Measurements from ENCODE around the gene SPI1. TPM values are rescaled to one million over a fixed set of nuclear protein-coding genes. Genes with fewer than 3 reads are reported as not detected.

The SPI1 gene
- total RNA-seq, 1 donor from 2014 or later, result not detected

- Histone ChIP-seq H3K4me1 (ENCODE audit: insufficient read depth, low read length) (peaks cover 27% of the 10 kb centered on the region), H3K4me3 (ENCODE audit: insufficient read depth, low read depth, low read length) (peak within 1 kb of the TSS; percentile 93), H3K4me2 (ENCODE audit: low read length) (peak within 1 kb of the TSS; percentile 100), H3K9ac (ENCODE audit: low read length) (peak within 1 kb of the TSS; percentile 100), H4K20me1 (ENCODE audit: insufficient read depth, low read length) (peaks cover 28% of the 10 kb centered on the region), H3K79me2 (ENCODE audit: insufficient read depth, low read length) (peaks cover 43% of the 10 kb centered on the region), H3K36me3 (ENCODE audit: insufficient read depth, low read length) (peaks cover 9% of the 10 kb centered on the region), H3K27ac (ENCODE audit: low read depth, low read length) (peak within 1 kb of the TSS; percentile 96), H2AFZ (ENCODE audit: low read depth, low read length) (peak within 1 kb of the TSS; percentile 76), H3K27me3 (ENCODE audit: insufficient read depth, low read length) (no peaks in the 10 kb centered on the region), H3K9me3 (ENCODE audit: insufficient read depth, low read depth, low read length) (no peaks in the 10 kb centered on the region)
- TF ChIP-seq EZH2 (IDR thresholded peaks at IDR 0.05; ENCODE audit: insufficient read depth, low read length) (no peak), CTCF (IDR thresholded peaks at IDR 0.05; ENCODE audit: insufficient read depth, low read depth, low read length) (peak; percentile 39)
- no peaks in the 10 kb centered on the region for H3K9me3 Mint-ChIP-seq (ENCODE audit: unreplicated experiment)
- H3K36me3 Mint-ChIP-seq (ENCODE audit: low read depth, unreplicated experiment), result no peaks in the 10 kb centered on the region
- FAIRE-seq (no peak), DNase-seq (ENCODE audit: low read depth) (peak; percentile 91)
- peak within 1 kb of the TSS; percentile 92 for H3K4me3 Mint-ChIP-seq (ENCODE audit: unreplicated experiment)
- H3K27ac Mint-ChIP-seq (ENCODE audit: unreplicated experiment), result peak within 1 kb of the TSS; percentile 96
- peaks cover 12% of the 10 kb centered on the region for H3K4me1 Mint-ChIP-seq (ENCODE audit: low read depth, unreplicated experiment)
- H3K27me3 Mint-ChIP-seq (ENCODE audit: low read depth, unreplicated experiment), result no peaks in the 10 kb centered on the region
Measured at GRCh38 chr11:47407746-47408590, 29.6 kb upstream of the SPI1 start, which contains the start of gene SLC39A13. TSS of gene SLC39A13 (plus strand) at chr11:47408590. CDS start at chr11:47410095, 1,505 bp downstream.

- peaks cover 27% of the 10 kb centered on the region for H3K4me1 ChIP-seq (ENCODE audit: insufficient read depth, low read length)
- Mint-ChIP-seq H3K27me3 (ENCODE audit: low read depth, unreplicated experiment) (no peaks in the 10 kb centered on the region), H3K4me1 (ENCODE audit: low read depth, unreplicated experiment) (peaks cover 12% of the 10 kb centered on the region), H3K27ac (ENCODE audit: unreplicated experiment) (peak overlapping the region; percentile 96), H3K36me3 (ENCODE audit: low read depth, unreplicated experiment) (no peaks in the 10 kb centered on the region), H3K4me3 (ENCODE audit: unreplicated experiment) (peak overlapping the region; percentile 90), H3K9me3 (ENCODE audit: unreplicated experiment) (no peaks in the 10 kb centered on the region)
- no peak for TF ChIP-seq CTCF (IDR thresholded peaks at IDR 0.05; ENCODE audit: insufficient read depth, low read depth, low read length)
- no peak for TF ChIP-seq EZH2 (IDR thresholded peaks at IDR 0.05; ENCODE audit: insufficient read depth, low read length)
- peaks cover 38% of the 10 kb centered on the region for H3K79me2 ChIP-seq (ENCODE audit: insufficient read depth, low read length)
- H3K36me3 ChIP-seq (ENCODE audit: insufficient read depth, low read length), result peaks cover 7% of the 10 kb centered on the region
- H3K27ac ChIP-seq (ENCODE audit: low read depth, low read length), result peak overlapping the region; percentile 86
- H3K9ac ChIP-seq (ENCODE audit: low read length), result peak overlapping the region; percentile 87
- peaks cover 24% of the 10 kb centered on the region for H4K20me1 ChIP-seq (ENCODE audit: insufficient read depth, low read length)
- peak overlapping the region; percentile 76 for H2AFZ ChIP-seq (ENCODE audit: low read depth, low read length)
- peak overlapping the region; percentile 90 for H3K4me2 ChIP-seq (ENCODE audit: low read length)
- H3K9me3 ChIP-seq (ENCODE audit: insufficient read depth, low read depth, low read length), result no peaks in the 10 kb centered on the region
- FAIRE-seq (no peak), DNase-seq (ENCODE audit: low read depth) (no peak)
- peak overlapping the region; percentile 68 for H3K4me3 ChIP-seq (ENCODE audit: insufficient read depth, low read depth, low read length)
- H3K27me3 ChIP-seq (ENCODE audit: insufficient read depth, low read length), result no peaks in the 10 kb centered on the region
Measured at GRCh38 chr11:47406896-47407745, 28.8 kb upstream of the SPI1 start.

All from astrocyte (in vitro differentiated cells and primary cell).